ENCODE measurements around the gene MAN2B2.

DNA sequence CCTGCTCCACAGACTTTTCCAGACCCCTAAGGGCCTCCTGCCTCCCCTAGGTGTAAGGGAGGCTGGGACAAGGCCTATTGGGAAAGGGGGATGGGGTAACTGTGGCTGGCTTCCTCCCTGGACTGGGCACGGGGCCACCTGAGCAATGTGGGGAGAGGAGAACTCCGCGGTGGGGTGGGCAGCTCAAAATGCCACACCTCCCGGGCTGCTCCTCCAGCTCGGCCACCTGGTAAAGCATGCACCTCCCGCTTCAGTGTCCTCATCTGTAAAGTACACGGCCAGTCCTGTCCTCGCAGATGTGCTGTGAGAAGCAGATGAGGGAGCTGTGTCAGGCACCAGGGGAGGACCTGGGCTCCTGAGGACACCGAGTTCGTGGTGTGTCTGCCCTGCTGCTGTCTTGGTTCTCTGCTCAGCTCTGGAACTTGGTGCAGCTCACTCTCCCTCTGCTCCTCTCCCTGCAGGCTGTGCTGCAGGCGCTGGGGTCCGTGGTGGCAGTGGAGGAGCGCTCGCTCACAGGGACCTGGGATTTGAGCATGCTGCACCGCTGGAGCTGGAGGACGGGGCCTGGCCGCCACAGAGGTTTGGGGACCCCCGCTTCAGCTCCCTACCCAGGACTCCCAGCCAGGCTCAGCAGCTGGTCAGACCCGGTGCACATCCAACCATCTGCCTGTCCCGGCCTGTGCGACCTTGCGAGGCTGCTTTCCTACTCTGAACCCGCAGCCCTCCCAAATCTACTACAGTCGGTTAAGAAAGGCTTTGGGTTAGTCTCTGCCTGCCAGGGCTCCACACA, 44.7 kb downstream of the MAN2B2 start:
- TF ChIP-seq, protein P1, sequence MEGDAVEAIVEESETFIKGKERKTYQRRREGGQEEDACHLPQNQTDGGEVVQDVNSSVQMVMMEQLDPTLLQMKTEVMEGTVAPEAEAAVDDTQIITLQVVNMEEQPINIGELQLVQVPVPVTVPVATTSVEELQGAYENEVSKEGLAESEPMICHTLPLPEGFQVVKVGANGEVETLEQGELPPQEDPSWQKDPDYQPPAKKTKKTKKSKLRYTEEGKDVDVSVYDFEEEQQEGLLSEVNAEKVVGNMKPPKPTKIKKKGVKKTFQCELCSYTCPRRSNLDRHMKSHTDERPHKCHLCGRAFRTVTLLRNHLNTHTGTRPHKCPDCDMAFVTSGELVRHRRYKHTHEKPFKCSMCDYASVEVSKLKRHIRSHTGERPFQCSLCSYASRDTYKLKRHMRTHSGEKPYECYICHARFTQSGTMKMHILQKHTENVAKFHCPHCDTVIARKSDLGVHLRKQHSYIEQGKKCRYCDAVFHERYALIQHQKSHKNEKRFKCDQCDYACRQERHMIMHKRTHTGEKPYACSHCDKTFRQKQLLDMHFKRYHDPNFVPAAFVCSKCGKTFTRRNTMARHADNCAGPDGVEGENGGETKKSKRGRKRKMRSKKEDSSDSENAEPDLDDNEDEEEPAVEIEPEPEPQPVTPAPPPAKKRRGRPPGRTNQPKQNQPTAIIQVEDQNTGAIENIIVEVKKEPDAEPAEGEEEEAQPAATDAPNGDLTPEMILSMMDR (IDR thresholded peaks at IDR 0.05) = no peak
- no peak for TF ChIP-seq POLR2A (IDR thresholded peaks at IDR 0.05)
- no peak for TF ChIP-seq POLR2AphosphoS5 (IDR thresholded peaks at IDR 0.05)

Measured in breast epithelium (tissue), 3 donors.